Heart left ventricle (tissue), 16 donors: ENCODE results near the gene F12. TPM values are rescaled to one million over a fixed set of nuclear protein-coding genes. Genes with fewer than 3 reads are reported as not detected.

Experiments used
- ATAC-seq, 4 donors: fragments of 200-7000 bp; cut with Tn5 transposase; one replicate each; pipeline ENCODE4 v1.9.1; 2020 to 2022; ENCODE audit warnings: moderate library complexity in 4 of 4, mild to moderate bottlenecking in 3 of 4, moderate number of reproducible peaks in 1 of 4
- DNase-seq, 5 donors: peaks; one replicate each; pipeline ENCODE4 v3.0.0-alpha.2; 2020
- H3K27ac ChIP-seq, 12 donors: fragments of 200-600 bp; sonication (generic) in 4 of 12; one replicate each; pipeline versions ENCODE4 v1.5.0 to v1.8.0; 2016 to 2022; ENCODE audit warnings: mild to moderate bottlenecking in 2 of 12
- H3K27me3 ChIP-seq, 9 donors: fragments of 200-600 bp; sonication (generic) in 2 of 9; one replicate each; pipeline versions ENCODE4 v1.5.1 to v1.8.0; 2016 to 2022; ENCODE audit warnings: mild to moderate bottlenecking in 3 of 9
- H3K36me3 ChIP-seq, 9 donors: fragments of 200-600 bp; sonication (generic) in 2 of 9; one replicate each; pipeline versions ENCODE4 v1.5.0 to v1.8.0; 2018 to 2022; ENCODE audit warnings: mild to moderate bottlenecking in 2 of 9
- H3K4me1 ChIP-seq, 12 donors: fragments of 200-600 bp; sonication (generic) in 4 of 12; one replicate each; pipeline versions ENCODE4 v1.5.0 to v1.8.0; 2016 to 2022; ENCODE audit warnings: mild to moderate bottlenecking in 3 of 12
- H3K4me3 ChIP-seq, 12 donors: fragments of 200-600 bp; sonication (generic) in 4 of 12; one replicate each; pipeline versions ENCODE4 v1.5.0 to v1.8.0; 2017 to 2022; ENCODE audit warnings: mild to moderate bottlenecking in 9 of 12, moderate library complexity in 4 of 12
- H3K9me3 ChIP-seq, 12 donors: fragments of 200-600 bp; sonication (generic) in 4 of 12; one replicate each; pipeline versions ENCODE4 v1.5.0 to v1.8.0; 2016 to 2022; ENCODE audit warnings: mild to moderate bottlenecking in 1 of 12
- POLR2A ChIP-seq, 2 donors: fragments of 450-650 bp; IDR thresholded peaks; one replicate each; pipeline ENCODE4 v1.6.1; 2017; ENCODE audit warnings: antibody characterized with exemption in 2 of 2, mild to moderate bottlenecking in 2 of 2, moderate library complexity in 2 of 2
- WGBS, 4 donors: extraction: QIAGEN DNeasy Blood & Tissue Kit in 2 of 4; methylation state at CpG; one replicate each; pipeline versions ENCODE4 v1.1.5 to v1.1.7; 2013 to 2018; 5-methylcytosine and 5-hydroxymethylcytosine counted together
- intact Hi-C, 10 donors: fragments of 100-400 bp; cut with DNase I; formaldehyde crosslinking; loops; one replicate each; pipeline versions ENCODE4 v1.11.1 to v1.14.2; 2022
- polyA plus RNA-seq, 2 donors: library from polyadenylated mRNA; stranded (reverse); fragments of 200-250 nt; gene quantifications; one replicate each; pipeline ENCODE4 v1.2.3, GENCODE V29; 2013
- total RNA-seq, 9 donors: library from RNA; depleted of rRNA in 2 of 9; stranded (reverse); fragments of >200 nt in 2 of 9; fragmentation: NEBNext Ultra II Directional in 3 of 9; extraction: Animal tissue kit (Norgen Biotek cat#: 25700) in 3 of 9; gene quantifications; one replicate each; pipeline versions ENCODE4 v1.1.0 to v1.2.4, GENCODE V29; 2016 to 2023
- TF ChIP-seq, protein P1 (sequence below), 12 donors: fragments of 200-600 bp; sonication (generic) in 4 of 12; IDR thresholded peaks; one replicate each; pipeline versions ENCODE4 v1.5.0 to v1.8.0; 2018 to 2022; ENCODE audit warnings: antibody characterized with exemption in 12 of 12, mild to moderate bottlenecking in 5 of 12
- donor health status: ischemic (EF 13 %, LVEDD 7.1; RV severe dilation, severe dysfunction).
- donor health status: healthy with polysubstance abuse.
- donor health status: DM: no; HTN: yes; CAD: no.
- donor health status: DM: no; HTN: no; CAD: no.
- donor health status: ischemic (EF 25% LVEDD 6.9; RV normal size, moderate dysfunction).
- donor health status: ischemic (EF 25% LVEDD 5.7; RV mildly dilated, moderate dysfunction).
- donor health status: healthy.
- donor health status: DM: yes; HTN: yes; CAD: no.
- donor health status: ischemic (EF 35%, LVEDD 5.7; RV mildly dilated, moderate dysfunction).
- donor health status: nonischemic (EF 11% LVEDD 7.7; RV severe dilation, severe dysfunction).
- donor health status: DM: yes; HTN: yes; CAD: no.
- donor health status: PGD.
- donor health status: ischemic (EF 29% LVEDD 5.4; RV normal size, mild dysfunction).
- donor health status: nonischemic (EF 23%, LVEDD 6.1; RV moderate dilation, normal function).

The F12 gene
- total and polyA plus RNA-seq, 11 donors = 0.29 to 0.56 TPM; not detected in 9

DNA sequence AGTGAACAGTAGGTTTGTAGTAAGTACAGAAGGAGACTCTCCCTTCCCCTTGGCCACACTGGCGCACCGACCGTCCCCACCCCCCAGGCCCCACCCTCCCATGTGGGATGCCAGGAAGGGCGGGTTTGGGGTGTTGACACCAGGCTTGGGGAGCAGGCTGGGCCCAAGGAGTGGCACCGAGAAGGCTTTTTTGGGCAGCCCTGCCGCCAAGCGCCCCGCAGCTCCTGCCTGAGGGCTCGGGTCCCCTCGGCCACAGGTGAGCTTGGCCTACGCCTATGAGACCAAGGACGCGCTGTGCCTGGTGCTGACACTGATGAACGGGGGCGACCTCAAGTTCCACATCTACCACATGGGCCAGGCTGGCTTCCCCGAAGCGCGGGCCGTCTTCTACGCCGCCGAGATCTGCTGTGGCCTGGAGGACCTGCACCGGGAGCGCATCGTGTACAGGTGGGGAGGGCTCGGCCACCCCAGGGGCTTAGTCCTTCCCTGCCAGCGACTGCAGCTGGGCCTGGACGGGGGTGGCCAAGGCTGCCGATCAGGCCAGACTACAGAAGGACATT is 24.4 kb upstream of the F12 start:
- H3K36me3 ChIP-seq = peaks cover 0 to 78% (median 62%) of the 10 kb centered on the region in 9 donors
- no peak overlapping the region for H3K4me3 ChIP-seq
- DNase-seq (no peak), ATAC-seq (no peak)
- H3K27ac ChIP-seq = no peak overlapping the region
- intact Hi-C loops = no loop called here
- no peak for TF ChIP-seq POLR2A (IDR thresholded peaks at IDR 0.05)
- TF ChIP-seq, protein P1, sequence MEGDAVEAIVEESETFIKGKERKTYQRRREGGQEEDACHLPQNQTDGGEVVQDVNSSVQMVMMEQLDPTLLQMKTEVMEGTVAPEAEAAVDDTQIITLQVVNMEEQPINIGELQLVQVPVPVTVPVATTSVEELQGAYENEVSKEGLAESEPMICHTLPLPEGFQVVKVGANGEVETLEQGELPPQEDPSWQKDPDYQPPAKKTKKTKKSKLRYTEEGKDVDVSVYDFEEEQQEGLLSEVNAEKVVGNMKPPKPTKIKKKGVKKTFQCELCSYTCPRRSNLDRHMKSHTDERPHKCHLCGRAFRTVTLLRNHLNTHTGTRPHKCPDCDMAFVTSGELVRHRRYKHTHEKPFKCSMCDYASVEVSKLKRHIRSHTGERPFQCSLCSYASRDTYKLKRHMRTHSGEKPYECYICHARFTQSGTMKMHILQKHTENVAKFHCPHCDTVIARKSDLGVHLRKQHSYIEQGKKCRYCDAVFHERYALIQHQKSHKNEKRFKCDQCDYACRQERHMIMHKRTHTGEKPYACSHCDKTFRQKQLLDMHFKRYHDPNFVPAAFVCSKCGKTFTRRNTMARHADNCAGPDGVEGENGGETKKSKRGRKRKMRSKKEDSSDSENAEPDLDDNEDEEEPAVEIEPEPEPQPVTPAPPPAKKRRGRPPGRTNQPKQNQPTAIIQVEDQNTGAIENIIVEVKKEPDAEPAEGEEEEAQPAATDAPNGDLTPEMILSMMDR (IDR thresholded peaks at IDR 0.05) = no peak
- H3K27me3 ChIP-seq = no peaks in the 10 kb centered on the region
- H3K9me3 ChIP-seq = no peaks in the 10 kb centered on the region
- WGBS, 4 donors = 92 to 95% (median 95%) methylated on average over 15 to 29 of the region's 29 CpGs
- H3K4me1 ChIP-seq = peaks cover 0 to 54% (median 13%) of the 10 kb centered on the region in 12 donors

DNA sequence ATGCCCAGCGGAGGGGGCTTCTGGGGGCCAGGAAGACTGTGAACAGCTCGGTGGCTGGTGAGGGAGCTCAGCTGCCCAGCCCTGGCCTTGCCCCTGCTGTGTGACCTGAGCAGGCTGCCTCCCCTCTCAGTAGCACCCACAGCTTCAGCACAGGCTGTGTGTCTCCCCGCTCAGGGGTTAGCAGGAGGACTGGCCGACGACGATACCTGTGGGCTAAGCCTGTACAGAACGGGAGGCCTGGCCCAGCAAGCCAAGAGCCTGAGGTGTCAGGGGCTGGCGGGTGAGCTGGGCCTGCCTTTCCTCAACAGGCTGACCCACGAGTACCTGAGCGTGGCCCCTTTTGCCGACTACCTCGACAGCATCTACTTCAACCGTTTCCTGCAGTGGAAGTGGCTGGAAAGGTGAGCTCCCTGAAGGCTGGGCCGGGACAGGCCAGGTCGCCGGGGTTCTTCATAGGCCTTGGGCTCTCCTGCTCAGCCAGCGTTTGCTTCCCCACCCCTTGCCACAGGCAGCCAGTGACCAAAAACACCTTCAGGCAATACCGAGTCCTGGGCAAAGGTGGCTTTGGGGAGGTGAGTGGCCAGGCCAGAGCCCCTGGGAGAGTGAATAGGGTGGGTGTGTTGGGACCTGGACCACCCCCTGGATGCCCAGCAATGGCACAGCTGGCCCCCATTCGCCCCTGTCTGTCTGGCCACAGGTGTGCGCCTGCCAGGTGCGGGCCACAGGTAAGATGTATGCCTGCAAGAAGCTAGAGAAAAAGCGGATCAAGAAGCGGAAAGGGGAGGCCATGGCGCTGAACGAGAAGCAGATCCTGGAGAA is 23.7 kb upstream of the F12 start:
- Histone ChIP-seq H3K4me3 (no peak overlapping the region), H3K36me3 (peaks cover 0 to 71% (median 59%) of the 10 kb centered on the region in 9 donors), H3K27me3 (no peaks in the 10 kb centered on the region), H3K4me1 (peaks cover 0 to 61% (median 20%) of the 10 kb centered on the region in 12 donors), H3K27ac (peak overlapping the region in 6 of 12 donors; percentile 24 to 95 (median 37)), H3K9me3 (no peaks in the 10 kb centered on the region)
- ATAC-seq (no peak), DNase-seq (no peak)
- intact Hi-C loops = no loop called here
- 94 to 97% (median 95%) methylated on average over 13 to 25 of the region's 25 CpGs for WGBS, 4 donors
- TF ChIP-seq, protein P1 (IDR thresholded peaks at IDR 0.05) = no peak
- no peak for TF ChIP-seq POLR2A (IDR thresholded peaks at IDR 0.05)

DNA sequence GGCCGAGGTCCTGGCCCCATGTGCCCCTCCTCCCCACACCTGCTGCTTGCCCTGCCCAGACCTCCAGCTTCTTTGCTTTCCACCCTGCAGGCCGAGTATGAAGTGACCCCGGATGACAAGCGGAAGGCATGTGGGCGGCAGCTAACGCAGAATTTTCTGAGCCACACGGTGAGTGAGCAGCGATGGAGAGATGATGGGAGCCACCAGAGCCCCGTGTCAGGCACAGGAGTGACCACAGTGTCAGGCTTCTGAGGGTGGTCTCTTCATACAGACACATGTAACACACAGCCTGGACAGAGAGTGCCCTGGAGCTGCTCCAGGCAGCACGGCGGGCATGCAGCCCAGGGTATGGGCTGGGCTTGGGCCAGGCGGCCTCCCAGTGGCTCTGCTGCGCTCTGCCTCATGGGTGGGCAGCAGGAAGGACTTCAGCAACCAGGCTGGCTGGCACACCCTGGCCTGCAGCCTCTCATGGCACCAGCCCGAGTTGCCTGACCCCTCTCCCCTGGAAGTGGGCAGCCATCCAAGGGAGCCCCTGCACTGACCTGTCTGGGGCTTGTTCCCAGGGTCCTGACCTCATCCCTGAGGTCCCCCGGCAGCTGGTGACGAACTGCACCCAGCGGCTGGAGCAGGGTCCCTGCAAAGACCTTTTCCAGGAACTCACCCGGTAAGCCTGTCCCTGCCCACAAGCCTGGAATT is 22.9 kb upstream of the F12 start:
- intact Hi-C loops = no loop called here
- Histone ChIP-seq H3K9me3 (no peaks in the 10 kb centered on the region), H3K27ac (peak overlapping the region in 8 of 12 donors; percentile 22 to 95 (median 37)), H3K27me3 (no peaks in the 10 kb centered on the region), H3K36me3 (peaks cover 0 to 64% (median 52%) of the 10 kb centered on the region in 9 donors), H3K4me3 (peak overlapping the region in 2 of 12 donors; percentile 5 to 29), H3K4me1 (peaks cover 2 to 68% (median 28%) of the 10 kb centered on the region in 12 donors)
- DNase-seq (peak in 4 of 5 donors; percentile 52 to 76 (median 64)), ATAC-seq (peak; percentile 81 to 88 (median 86))
- TF ChIP-seq, protein P1 (IDR thresholded peaks at IDR 0.05) = peak in 1 of 12 donors; percentile 5
- TF ChIP-seq POLR2A (IDR thresholded peaks at IDR 0.05) = no peak
- 49 to 76% (median 69%) methylated on average over 11 to 18 of the region's 18 CpGs for WGBS, 4 donors
